Fibroblast of skin of back (primary cell): Measurements from ENCODE around the gene CLASRP.

Experiments used
- DNase-seq: peaks from one replicate; pipeline ENCODE4 v3.0.0-alpha.2; 2013

CLASRP gene

GRCh38 chr19:45087531-45087930, 48.7 kb downstream of the CLASRP start:
- DNase-seq: no peak

- DNase-seq: no peak
Measured at GRCh38 chr19:45090034-45090433, 51.2 kb downstream of the CLASRP start.

GRCh38 chr19:45090606-45091005, 51.8 kb downstream of the CLASRP start:
- no peak for DNase-seq

- peak; percentile 98 for DNase-seq
Measured at GRCh38 chr19:45091031-45091923, 52.4 kb downstream of the CLASRP start.

GRCh38 chr19:45092747-45093678, 54.2 kb downstream of the CLASRP start, which contains the start of gene PPP1R37:
TSS of gene PPP1R37 (plus strand) at chr19:45093179. CDS start at chr19:45093326, 147 bp downstream.
- peak; percentile 97 for DNase-seq

GRCh38 chr19:45094137-45094536, 55.3 kb downstream of the CLASRP start:
- no peak for DNase-seq

GRCh38 chr19:45094707-45095106, 55.9 kb downstream of the CLASRP start:
- DNase-seq: no peak

- DNase-seq: no peak
Measured at GRCh38 chr19:45095496-45096413, 56.9 kb downstream of the CLASRP start.

GRCh38 chr19:45096700-45097099, 57.9 kb downstream of the CLASRP start:
- no peak for DNase-seq

- no peak for DNase-seq
Measured at GRCh38 chr19:45097450-45097775, 58.6 kb downstream of the CLASRP start.

- peak; percentile 93 for DNase-seq
Measured at GRCh38 chr19:45097776-45098520, 59.1 kb downstream of the CLASRP start.

GRCh38 chr19:45098521-45099466, 59.9 kb downstream of the CLASRP start:
- no peak for DNase-seq

GRCh38 chr19:45099467-45100191, 60.8 kb downstream of the CLASRP start:
- DNase-seq: no peak

GRCh38 chr19:45100201-45100600, 61.4 kb downstream of the CLASRP start:
- no peak for DNase-seq

GRCh38 chr19:45100846-45101252, 62.0 kb downstream of the CLASRP start:
- peak; percentile 13 for DNase-seq

GRCh38 chr19:45101806-45102205, 63.0 kb downstream of the CLASRP start:
- DNase-seq: no peak

- DNase-seq: no peak
Measured at GRCh38 chr19:45102481-45102880, 63.6 kb downstream of the CLASRP start.

- DNase-seq: peak; percentile 15
Measured at GRCh38 chr19:45103156-45103507, 64.3 kb downstream of the CLASRP start.

- no peak for DNase-seq
Measured at GRCh38 chr19:45103508-45104319, 64.9 kb downstream of the CLASRP start.
